Activated CD4-positive, alpha-beta T cell treated with anti-CD3 and anti-CD28 coated beads for 36 hours (primary cell): ENCODE measurements around the gene UTP3. TPM values are rescaled to one million over a fixed set of nuclear protein-coding genes. Genes with fewer than 3 reads are reported as not detected.
"Not testable (repeated sequence)": the region's sequence is repeated elsewhere in the genome, so short reads cannot be mapped to it uniquely, and the experiment has no call there.

Source experiments
- ATAC-seq: fragments of 200-7000 bp; cut with Tn5 transposase; one replicate; pipeline ENCODE4 v1.10.0; 2021; ENCODE audit warnings: mild to moderate bottlenecking, moderate library complexity
- CTCF ChIA-PET: fragments of 350-600 bp; sonication (Branson Sonifier 250); formaldehyde crosslinking; loops from one replicate; lab custom pipeline; 2021; ENCODE audit warnings: antibody characterized with exemption; lab: Charles Lee
- POLR2A ChIA-PET: fragments of 350-600 bp; sonication (Branson Sonifier 250); formaldehyde crosslinking; loops from one replicate; lab custom pipeline; 2021; ENCODE audit warnings: antibody characterized with exemption, inconsistent platforms; lab: Charles Lee
- DNase-seq: peaks from one replicate; pipeline ENCODE4 v3.0.0-alpha.2; 2020
- H3K27ac Mint-ChIP-seq: one replicate; pipeline ENCODE4 v1.8.0; 2021; ENCODE audit warnings: mixed read lengths
- H3K27me3 Mint-ChIP-seq: one replicate; pipeline ENCODE4 v1.8.0; 2021; ENCODE audit warnings: mixed read lengths
- H3K36me3 Mint-ChIP-seq: one replicate; pipeline ENCODE4 v1.8.0; 2021; ENCODE audit warnings: low read depth, mixed read lengths
- H3K4me1 Mint-ChIP-seq: one replicate; pipeline ENCODE4 v1.8.0; 2021; ENCODE audit warnings: mixed read lengths
- H3K4me3 Mint-ChIP-seq: one replicate; pipeline ENCODE4 v1.8.0; 2021; ENCODE audit warnings: mild to moderate bottlenecking, moderate library complexity, mixed read lengths
- H3K9me3 Mint-ChIP-seq: one replicate; pipeline ENCODE4 v1.8.0; 2021; ENCODE audit warnings: low read depth, mixed read lengths
- intact Hi-C, 2 experiments: fragments of 100-400 bp; cut with DNase I in 1 of 2; cut with micrococcal nuclease in 1 of 2; formaldehyde crosslinking; loops; one replicate each; pipeline versions ENCODE4 v1.14.2 to v1.15.1; 2022 to 2024; cut with DNase I, micrococcal nuclease
- total RNA-seq, 2 experiments: library from RNA; stranded (reverse); gene quantifications; one replicate each; pipeline ENCODE4 v1.2.3, GENCODE V29; 2021

UTP3 gene, protein sequence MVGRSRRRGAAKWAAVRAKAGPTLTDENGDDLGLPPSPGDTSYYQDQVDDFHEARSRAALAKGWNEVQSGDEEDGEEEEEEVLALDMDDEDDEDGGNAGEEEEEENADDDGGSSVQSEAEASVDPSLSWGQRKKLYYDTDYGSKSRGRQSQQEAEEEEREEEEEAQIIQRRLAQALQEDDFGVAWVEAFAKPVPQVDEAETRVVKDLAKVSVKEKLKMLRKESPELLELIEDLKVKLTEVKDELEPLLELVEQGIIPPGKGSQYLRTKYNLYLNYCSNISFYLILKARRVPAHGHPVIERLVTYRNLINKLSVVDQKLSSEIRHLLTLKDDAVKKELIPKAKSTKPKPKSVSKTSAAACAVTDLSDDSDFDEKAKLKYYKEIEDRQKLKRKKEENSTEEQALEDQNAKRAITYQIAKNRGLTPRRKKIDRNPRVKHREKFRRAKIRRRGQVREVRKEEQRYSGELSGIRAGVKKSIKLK
- total RNA-seq, result 10 to 100 TPM; 32.6 to 34.3 TPM

DNA sequence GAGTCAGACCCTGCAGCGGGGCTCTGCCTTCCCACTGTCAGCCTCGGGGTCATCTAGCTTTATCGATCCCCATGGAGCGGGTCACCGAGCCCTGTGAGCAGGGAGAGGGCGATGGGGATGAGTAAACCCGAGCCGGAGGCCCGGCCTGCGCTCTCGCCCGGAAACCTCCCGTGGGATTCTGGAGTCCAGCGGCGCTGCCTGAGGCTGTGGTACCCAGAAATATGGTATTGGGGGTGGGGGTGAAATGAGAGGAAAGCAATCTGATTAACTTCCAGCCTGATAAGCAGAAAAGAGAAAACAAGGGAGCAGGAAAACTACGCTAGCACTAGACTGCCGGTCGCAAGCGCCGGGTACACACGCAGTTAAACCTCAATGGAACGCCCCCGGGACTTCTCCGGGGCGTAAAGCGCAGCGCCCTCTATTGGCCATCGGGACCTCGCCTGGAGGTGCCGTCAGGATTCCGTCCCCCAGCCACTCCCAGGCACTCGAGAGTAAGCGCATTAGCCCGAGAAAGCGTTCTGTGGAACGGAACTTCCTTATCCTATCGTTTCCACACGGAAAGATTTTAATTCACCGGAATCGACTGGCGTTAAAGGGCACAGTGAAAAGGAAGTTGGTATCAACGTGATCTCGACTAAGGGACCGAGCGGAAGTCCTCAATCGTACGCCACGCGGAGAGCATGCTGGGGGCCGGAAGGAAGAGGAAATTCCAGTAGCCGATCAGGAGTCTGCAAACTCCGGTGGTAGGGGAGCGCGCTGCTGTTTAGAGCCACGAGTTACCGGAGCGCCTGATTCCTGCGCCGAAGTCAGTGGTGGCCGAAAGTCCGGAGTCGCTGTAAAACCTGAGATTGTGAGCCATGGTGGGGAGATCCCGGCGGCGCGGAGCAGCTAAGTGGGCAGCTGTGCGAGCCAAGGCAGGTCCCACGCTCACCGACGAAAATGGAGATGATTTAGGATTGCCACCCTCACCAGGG, at the start of gene UTP3:
Gene UTP3 (plus strand): TSS at position 712 of the 974 bp plus-strand sequence. CDS start 146 bp downstream, at position 858.
- intact Hi-C loops, result loop anchor here (1.0 to 5.0 kb wide), 12 partner anchors 17 to 319 kb away; partner anchors contain the start of genes DCK (in 2 of the 2), MOB1B (in 2 of the 2) and GRSF1 (in 1 of the 2)
- Mint-ChIP-seq H3K4me3 (peak within 1 kb of the TSS; percentile 96), H3K36me3 (peaks cover 30% of the 10 kb centered on the region), H3K27ac (peak within 1 kb of the TSS; percentile 99), H3K27me3 (no peaks in the 10 kb centered on the region), H3K4me1 (peaks cover 31% of the 10 kb centered on the region), H3K9me3 (no peaks in the 10 kb centered on the region)
- ChIA-PET CTCF (interaction anchor here (0.6 to 3.0 kb wide), 12 partner anchors 13 to 393 kb away, joined by 3 to 23 read pairs (median 4); partner anchors contain the start of genes JCHAIN and MOB1B), POLR2A (interaction anchor here (1.3 to 1.9 kb wide), 2 partner anchors 15 to 17 kb away, joined by 3 to 4 read pairs; no protein-coding TSS in a partner anchor)
- DNase-seq (peak; percentile 97), ATAC-seq (peak; percentile 92)

DNA sequence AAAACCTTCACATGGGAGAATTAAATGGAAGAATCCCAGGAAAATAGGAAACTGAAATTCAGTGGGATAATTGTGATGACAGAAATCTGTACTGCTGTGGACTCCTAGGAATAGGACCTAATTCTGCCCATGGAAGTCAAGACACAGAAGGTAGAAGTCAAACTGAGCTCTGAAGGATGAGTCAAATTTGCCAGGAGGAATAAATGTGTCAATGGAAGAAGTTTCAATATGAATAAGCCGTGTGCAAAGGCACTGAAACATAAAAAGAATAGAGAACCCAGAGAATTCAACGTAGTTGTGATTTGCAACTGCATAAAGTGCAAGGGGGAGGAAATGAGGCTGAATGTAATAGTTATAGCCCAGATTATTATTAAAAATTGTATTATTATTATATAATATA, 48.1 kb upstream of the UTP3 start:
- POLR2A ChIA-PET, result no interaction called here
- peak overlapping the region; percentile 20 for H3K4me3 Mint-ChIP-seq

DNA sequence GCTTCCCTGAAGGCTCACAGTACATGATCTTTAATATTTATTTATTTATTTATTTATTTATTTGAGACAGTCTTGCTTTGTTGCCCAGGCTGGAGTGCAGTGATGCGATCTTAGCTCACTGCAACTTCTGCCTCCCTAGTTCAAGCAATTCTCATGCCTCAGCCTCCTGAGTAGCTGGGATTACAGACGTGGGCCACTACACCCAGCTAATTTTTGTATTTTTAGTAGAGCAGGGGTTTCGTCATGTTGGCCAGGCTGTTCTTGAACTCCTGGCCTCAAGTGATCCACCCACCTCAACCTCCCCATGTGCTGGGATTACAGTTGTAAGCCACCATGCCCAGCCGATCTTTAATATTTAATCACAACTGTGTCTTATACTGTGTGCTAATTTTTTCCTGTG, 37.6 kb upstream of the UTP3 start:
- CTCF ChIA-PET, result interaction anchor here (0.8 kb wide), 1 partner anchor 344 kb away, joined by 3 read pairs; no protein-coding TSS in a partner anchor
- H3K36me3 Mint-ChIP-seq, DNase-seq, ATAC-seq, H3K9me3 Mint-ChIP-seq, H3K27ac Mint-ChIP-seq, H3K27me3 Mint-ChIP-seq, H3K4me3 Mint-ChIP-seq, H3K4me1 Mint-ChIP-seq, POLR2A ChIA-PET: not testable (repeated sequence)
- intact Hi-C loops, result loop anchor here in 1 of 2 experiments (5.0 to 10.0 kb wide), 2 partner anchors 534 to 1652 kb away; no protein-coding TSS in a partner anchor

More for the DNA sequence above, 48.1 kb upstream of the UTP3 start:
- Mint-ChIP-seq H3K27ac (peak overlapping the region; percentile 27), H3K4me1 (peaks cover 13% of the 10 kb centered on the region), H3K36me3 (no peaks in the 10 kb centered on the region), H3K9me3 (no peaks in the 10 kb centered on the region), H3K27me3 (no peaks in the 10 kb centered on the region)
- intact Hi-C loops, result no loop called here
- ATAC-seq (peak; percentile 82), DNase-seq (no peak)
- CTCF ChIA-PET, result interaction anchor here (1.7 kb wide), 1 partner anchor 11 kb away, joined by 4 read pairs; the partner anchor contains the start of gene ENAM

DNA sequence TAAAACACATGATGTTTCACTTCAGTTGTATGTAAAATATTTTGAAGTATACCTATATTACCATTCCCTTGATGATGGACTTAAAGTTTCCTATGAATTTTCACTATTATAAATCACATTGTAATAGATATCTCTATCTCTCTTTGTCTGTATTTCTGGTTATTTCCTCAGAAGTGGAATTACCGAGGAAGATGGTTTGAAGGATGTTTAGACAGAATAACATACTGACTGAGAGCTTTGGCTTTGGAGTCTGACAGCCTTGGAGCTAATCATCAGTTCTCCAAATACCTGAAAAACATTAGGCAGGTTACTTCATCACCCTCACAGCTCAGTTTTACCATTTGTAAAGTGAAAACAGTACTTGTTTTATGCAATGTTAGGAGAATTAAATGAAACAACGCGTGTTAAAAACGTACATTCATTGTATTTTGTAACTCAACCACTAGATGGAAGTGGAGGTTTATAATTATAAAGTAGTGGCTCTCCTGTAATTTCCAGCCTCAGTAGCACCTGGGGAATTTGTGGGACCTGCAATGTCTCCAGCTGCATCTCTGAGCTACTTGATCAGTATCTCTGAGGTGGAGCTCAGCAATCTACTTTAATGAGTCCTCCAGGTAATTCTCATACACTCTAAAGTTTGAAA, 36.3 kb upstream of the UTP3 start:
- ATAC-seq, result peak; percentile 39
- CTCF ChIA-PET, result interaction anchor here (0.5 to 1.4 kb wide), 10 partner anchors 10 to 1218 kb away, joined by 3 to 6 read pairs (median 4); no protein-coding TSS in a partner anchor
- no peaks in the 10 kb centered on the region for H3K9me3 Mint-ChIP-seq
- intact Hi-C loops, result loop anchor here in 1 of 2 experiments (1.0 to 10.0 kb wide), 5 partner anchors 37 to 1650 kb away; partner anchors contain the start of gene UTP3
- H3K27ac Mint-ChIP-seq, result no peak overlapping the region
- peaks cover 3% of the 10 kb centered on the region for H3K27me3 Mint-ChIP-seq
- no peak overlapping the region for H3K4me3 Mint-ChIP-seq
- POLR2A ChIA-PET, result interaction anchor here (0.8 kb wide), 1 partner anchor 84 kb away, joined by 3 read pairs; no protein-coding TSS in a partner anchor
- no peak for DNase-seq
- H3K4me1 Mint-ChIP-seq, result no peaks in the 10 kb centered on the region
- no peaks in the 10 kb centered on the region for H3K36me3 Mint-ChIP-seq

DNA sequence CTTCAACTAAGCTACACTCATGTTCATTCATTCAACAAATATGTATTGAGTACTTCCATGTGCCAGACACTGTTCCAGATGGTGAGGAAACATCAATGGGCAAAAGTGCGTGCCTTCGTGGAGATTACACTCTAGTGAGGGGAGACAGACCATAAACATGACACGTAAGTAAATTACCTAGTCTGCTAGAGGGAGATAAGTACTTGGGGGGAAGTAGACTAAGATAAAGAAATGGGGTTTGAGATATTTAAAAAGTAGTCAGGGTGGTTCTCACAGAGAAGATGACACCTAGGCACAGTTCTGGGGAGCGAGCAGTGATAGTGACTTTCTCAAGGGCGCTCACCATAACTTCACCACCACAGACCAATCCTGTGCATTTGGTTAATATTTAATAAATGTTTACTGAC, 33.7 kb upstream of the UTP3 start:
- DNase-seq, result no peak
- Mint-ChIP-seq H3K4me1 (no peaks in the 10 kb centered on the region), H3K9me3 (no peaks in the 10 kb centered on the region), H3K4me3 (no peak overlapping the region), H3K27me3 (peaks cover 3% of the 10 kb centered on the region), H3K27ac (no peak overlapping the region), H3K36me3 (no peaks in the 10 kb centered on the region)
- no peak for ATAC-seq
- POLR2A ChIA-PET, result no interaction called here
- intact Hi-C loops, result loop anchor here in 1 of 2 experiments (5.0 to 10.0 kb wide), 2 partner anchors 530 to 1648 kb away; no protein-coding TSS in a partner anchor
- CTCF ChIA-PET, result no interaction called here

DNA sequence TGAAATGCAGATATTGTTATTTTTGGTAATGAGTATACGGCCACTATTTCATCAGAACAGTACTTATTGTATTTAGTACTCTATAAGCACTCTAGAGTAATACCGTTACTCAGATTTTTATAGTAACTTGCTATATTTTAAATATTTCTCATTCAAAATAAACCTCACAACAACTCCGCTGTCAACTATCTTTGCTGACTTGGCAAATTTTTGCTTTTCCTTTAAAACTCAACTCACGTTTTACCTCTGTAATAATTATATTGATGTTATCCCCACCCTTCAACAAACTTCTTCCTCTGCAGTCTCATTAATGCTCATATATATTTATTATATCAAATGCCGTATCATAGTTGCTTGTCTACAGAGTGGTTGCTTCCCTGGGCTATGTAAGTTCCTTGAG, 31.0 kb upstream of the UTP3 start:
- ATAC-seq (no peak), DNase-seq (no peak)
- ChIA-PET CTCF (interaction anchor here (1.0 to 1.3 kb wide), 5 partner anchors 10 to 314 kb away, joined by 3 read pairs; partner anchors contain the start of gene MOB1B), POLR2A (no interaction called here)
- Mint-ChIP-seq H3K27ac (no peak overlapping the region), H3K36me3 (no peaks in the 10 kb centered on the region), H3K9me3 (no peaks in the 10 kb centered on the region), H3K4me1 (peaks cover 8% of the 10 kb centered on the region), H3K27me3 (no peaks in the 10 kb centered on the region), H3K4me3 (no peak overlapping the region)
- intact Hi-C loops, result loop anchor here in 1 of 2 experiments (10.0 kb wide), 1 partner anchor 527 kb away; no protein-coding TSS in a partner anchor

DNA sequence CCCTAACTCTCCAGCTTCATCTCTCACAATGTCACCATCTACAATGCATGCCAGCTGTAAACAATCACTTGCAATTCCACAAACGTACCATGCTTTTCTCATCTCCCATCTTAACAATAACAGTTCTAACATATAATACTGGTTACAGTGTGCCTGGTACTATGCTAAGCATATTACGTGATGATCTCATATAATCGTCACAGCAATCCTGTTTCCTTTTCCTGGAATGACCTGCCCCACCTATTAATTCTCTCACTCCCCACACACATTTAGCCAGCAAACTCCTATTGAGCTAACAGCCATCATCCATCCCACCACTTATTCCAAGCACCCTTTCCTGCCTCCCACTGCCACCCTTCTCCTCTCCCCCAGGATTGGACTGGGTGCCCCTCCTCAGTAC, 29.9 kb upstream of the UTP3 start:
- H3K4me3 Mint-ChIP-seq, result no peak overlapping the region
- H3K27ac Mint-ChIP-seq, result no peak overlapping the region
- intact Hi-C loops, result loop anchor here in 1 of 2 experiments (10.0 kb wide), 1 partner anchor 526 kb away; no protein-coding TSS in a partner anchor
- no peaks in the 10 kb centered on the region for H3K36me3 Mint-ChIP-seq
- POLR2A ChIA-PET, result no interaction called here
- no peaks in the 10 kb centered on the region for H3K27me3 Mint-ChIP-seq
- CTCF ChIA-PET, result no interaction called here
- no peak for ATAC-seq
- H3K4me1 Mint-ChIP-seq, result peaks cover 8% of the 10 kb centered on the region
- no peak for DNase-seq
- no peaks in the 10 kb centered on the region for H3K9me3 Mint-ChIP-seq

DNA sequence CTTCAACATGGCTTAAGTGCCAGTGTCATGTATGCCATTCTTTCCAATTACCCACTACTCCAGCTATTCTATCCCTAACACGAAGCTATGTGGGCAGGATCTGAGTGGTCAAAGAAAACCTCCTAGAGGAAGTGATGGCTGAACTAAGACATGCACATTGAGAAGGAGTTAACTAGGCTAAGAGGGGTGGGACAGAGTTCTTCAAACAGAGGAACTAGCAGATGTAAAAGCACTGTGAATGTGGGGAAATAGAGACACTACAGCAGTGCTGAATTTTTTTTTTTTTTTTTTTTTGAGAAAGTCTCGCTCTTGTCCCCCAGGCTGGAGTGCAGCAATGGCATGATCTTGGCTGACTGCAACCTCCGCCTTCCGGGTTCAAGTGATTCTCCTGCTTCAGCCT, 28.2 kb upstream of the UTP3 start:
- H3K4me1 Mint-ChIP-seq, result peaks cover 8% of the 10 kb centered on the region
- ChIA-PET POLR2A (no interaction called here), CTCF (interaction anchor here (0.6 kb wide), 1 partner anchor 440 kb away, joined by 4 read pairs; no protein-coding TSS in a partner anchor)
- ATAC-seq (no peak), DNase-seq (no peak)
- intact Hi-C loops, result no loop called here
- H3K9me3 Mint-ChIP-seq, result no peaks in the 10 kb centered on the region
- no peaks in the 10 kb centered on the region for H3K36me3 Mint-ChIP-seq
- H3K27me3 Mint-ChIP-seq, result no peaks in the 10 kb centered on the region
- no peak overlapping the region for H3K27ac Mint-ChIP-seq
- H3K4me3 Mint-ChIP-seq, result no peak overlapping the region

DNA sequence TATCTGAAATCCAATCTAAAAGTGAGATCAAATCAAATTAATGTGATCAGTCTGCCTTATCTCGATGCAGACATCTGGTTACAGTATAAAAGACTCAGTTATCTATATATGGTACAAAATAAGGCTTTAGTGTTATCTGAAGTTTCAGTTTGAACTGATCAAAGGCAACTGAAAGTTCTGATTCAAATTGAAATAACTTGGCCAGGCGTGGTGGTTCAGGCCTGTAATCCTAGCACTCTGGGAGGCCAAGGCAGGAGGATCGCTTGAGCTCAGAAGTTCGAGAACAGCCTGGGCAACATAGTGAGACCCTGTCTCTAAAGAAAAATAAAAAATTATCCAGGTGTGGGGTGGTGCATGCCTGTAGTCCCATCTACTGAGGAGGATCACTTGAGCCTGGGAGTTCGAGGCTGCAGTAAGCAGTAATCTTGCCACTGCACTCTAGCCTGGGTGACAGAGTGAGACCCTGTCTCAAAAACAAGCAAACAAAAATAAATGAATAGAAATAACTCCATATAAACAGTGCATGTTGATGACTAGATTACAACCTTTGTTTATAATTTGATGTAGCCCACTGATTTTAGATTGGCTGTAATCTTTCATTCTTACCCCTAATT, 26.9 kb upstream of the UTP3 start:
- DNase-seq (peak; percentile 46), ATAC-seq (peak; percentile 85)
- CTCF ChIA-PET, result interaction anchor here (1.0 kb wide), 1 partner anchor 10 kb away, joined by 3 read pairs; no protein-coding TSS in a partner anchor

DNA sequence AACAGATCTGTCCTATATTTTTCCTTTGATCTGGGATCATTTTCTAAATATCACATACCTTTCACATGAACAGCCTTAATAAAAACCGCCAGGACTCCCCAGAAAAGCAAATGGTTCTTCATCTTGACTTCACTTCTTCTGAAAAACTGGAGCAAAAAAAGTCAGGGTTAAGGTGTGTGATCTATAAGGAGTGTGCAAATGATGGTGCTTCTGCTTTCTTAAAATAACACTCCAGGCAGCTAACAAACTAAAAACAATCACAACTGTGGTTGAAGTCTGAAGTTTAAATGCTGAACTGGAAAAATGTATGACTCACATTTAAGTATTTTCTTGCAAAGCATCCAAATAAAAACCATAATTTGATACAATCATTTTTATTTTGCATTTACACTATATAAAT, 22.0 kb upstream of the UTP3 start, which contains the start of gene JCHAIN:
Gene JCHAIN (minus strand): TSS at position 140 of the 400 bp plus-strand sequence. CDS start 18 bp downstream, at position 122.
- ATAC-seq, result no peak
- Mint-ChIP-seq H3K9me3 (no peaks in the 10 kb centered on the region), H3K27ac (no peak within 1 kb of the TSS), H3K27me3 (no peaks in the 10 kb centered on the region), H3K4me1 (peaks cover 3% of the 10 kb centered on the region), H3K4me3 (no peak within 1 kb of the TSS), H3K36me3 (no peaks in the 10 kb centered on the region)
- intact Hi-C loops, result no loop called here
- DNase-seq, result no peak
- POLR2A ChIA-PET, result no interaction called here
- CTCF ChIA-PET, result interaction anchor here (1.1 kb wide), 1 partner anchor 23 kb away, joined by 3 read pairs; no protein-coding TSS in a partner anchor

More for the DNA sequence above, 26.9 kb upstream of the UTP3 start:
- intact Hi-C loops, H3K4me3 Mint-ChIP-seq, POLR2A ChIA-PET, H3K27me3 Mint-ChIP-seq, H3K36me3 Mint-ChIP-seq, H3K9me3 Mint-ChIP-seq, H3K27ac Mint-ChIP-seq, H3K4me1 Mint-ChIP-seq: not testable (repeated sequence)
